B cell (primary cell): ENCODE results near the gene SLC30A7. TPM values are rescaled to one million over a fixed set of nuclear protein-coding genes. Genes with fewer than 3 reads are reported as not detected.

ENCODE experiments used
- ATAC-seq: fragments of 200-7000 bp; cut with Tn5 transposase; one replicate; pipeline ENCODE4 v1.10.0; 2021; ENCODE audit warnings: low read depth, mild to moderate bottlenecking, moderate number of reproducible peaks, moderate library complexity
- CTCF ChIA-PET: fragments of 350-600 bp; sonication (Branson Sonifier 250); formaldehyde crosslinking; loops from one replicate; lab custom pipeline; 2021; ENCODE audit warnings: antibody characterized with exemption, inconsistent platforms; lab: Charles Lee
- POLR2A ChIA-PET: fragments of 350-600 bp; sonication (Branson Sonifier 250); formaldehyde crosslinking; loops from one replicate; lab custom pipeline; 2021; ENCODE audit warnings: antibody characterized with exemption; lab: Charles Lee
- DNase-seq: peaks from one replicate; pipeline ENCODE4 v3.0.0; 2013
- H2AFZ ChIP-seq: 2 replicates; pipeline ENCODE4 v1.6.1; 2012; ENCODE audit warnings: mild to moderate bottlenecking, low read depth, low read length; ENCODE audit not compliant: insufficient read depth, poor library complexity, severe bottlenecking
- H3K27ac ChIP-seq, 2 donors: 1 replicate in 1 of 2; 2 replicates in 1 of 2; pipeline ENCODE4 v1.5.1; 2012 to 2013; ENCODE audit warnings: low read length in 2 of 2, mild to moderate bottlenecking in 2 of 2, moderate library complexity in 1 of 2
- H3K27me3 ChIP-seq, 4 experiments: fragments of 200-600 bp in 1 of 4; sonication (generic) in 1 of 4; replicated peaks in 1 of 4; 1 replicate in 2 of 4; 2 replicates in 2 of 4; pipeline versions ENCODE4 v1.6.1 to v1.7.0; 2013 to 2016; ENCODE audit warnings: low read length in 3 of 4, mild to moderate bottlenecking in 2 of 4, mixed read lengths in 1 of 4, moderate library complexity in 1 of 4; ENCODE audit not compliant: insufficient read depth in 4 of 4, control insufficient read depth in 3 of 4; ENCODE audit errors: control extremely low read depth in 1 of 4
- H3K36me3 ChIP-seq, 2 experiments: replicated peaks in 1 of 2; 1 replicate in 1 of 2; 2 replicates in 1 of 2; pipeline versions ENCODE4 v1.6.1 to v1.7.1; 2013; ENCODE audit warnings: low read length in 1 of 2; ENCODE audit not compliant: insufficient read depth in 2 of 2, control insufficient read depth in 1 of 2; ENCODE audit errors: control extremely low read depth in 1 of 2, extremely low read depth in 1 of 2
- H3K4me1 ChIP-seq, 2 donors: fragments of 200-600 bp in 1 of 2; sonication (generic) in 1 of 2; 1 replicate in 1 of 2; 2 replicates in 1 of 2; pipeline versions ENCODE4 v1.5.1 to v1.6.1; 2013 to 2017; ENCODE audit warnings: low read length in 2 of 2; ENCODE audit not compliant: control insufficient read depth in 2 of 2, insufficient read depth in 2 of 2
- H3K4me2 ChIP-seq: replicated peaks from 2 replicates; pipeline ENCODE3; 2012; ENCODE audit warnings: mild to moderate bottlenecking, low read depth, low read length; ENCODE audit not compliant: poor library complexity, severe bottlenecking
- H3K4me3 ChIP-seq, 5 experiments: fragments of 200-600 bp in 1 of 5; sonication (generic) in 1 of 5; 1 replicate in 3 of 5; 2 replicates in 2 of 5; pipeline versions ENCODE4 v1.5.1 to v1.7.0; 2011 to 2016; ENCODE audit warnings: low read length in 4 of 5, mild to moderate bottlenecking in 4 of 5, low read depth in 2 of 5, control low read depth in 1 of 5, moderate library complexity in 1 of 5; ENCODE audit not compliant: insufficient read depth in 1 of 5; ENCODE audit errors: control extremely low read depth in 1 of 5, extremely low read depth in 1 of 5
- H3K79me2 ChIP-seq: fragments of 200-600 bp; sonication (generic); one replicate; pipeline ENCODE4 v1.6.0; 2016; ENCODE audit warnings: low read length; ENCODE audit not compliant: control insufficient read depth, insufficient read depth
- H3K9ac ChIP-seq: fragments of 200-600 bp; sonication (generic); 2 replicates; pipeline ENCODE4 v1.6.1; 2017; ENCODE audit warnings: mild to moderate bottlenecking, low read length, moderate library complexity
- H3K9me3 ChIP-seq, 3 donors: one replicate each; pipeline versions ENCODE4 v1.6.1 to v1.7.1; 2013; ENCODE audit warnings: low read length in 2 of 3; ENCODE audit not compliant: control insufficient read depth in 2 of 3, insufficient read depth in 1 of 3; ENCODE audit errors: control extremely low read depth in 1 of 3
- H4K20me1 ChIP-seq: 2 replicates; pipeline ENCODE4 v1.6.0; 2012; ENCODE audit warnings: mild to moderate bottlenecking, low read length; ENCODE audit not compliant: insufficient read depth, control insufficient read depth, poor library complexity, severe bottlenecking
- H3K27ac Mint-ChIP-seq: one replicate; pipeline ENCODE4 v1.8.0; 2021; ENCODE audit warnings: mixed read lengths
- H3K27me3 Mint-ChIP-seq: one replicate; pipeline ENCODE4 v1.8.0; 2021; ENCODE audit warnings: mixed read lengths
- H3K4me1 Mint-ChIP-seq: one replicate; pipeline ENCODE4 v1.8.0; 2021; ENCODE audit warnings: mixed read lengths
- H3K4me3 Mint-ChIP-seq: one replicate; pipeline ENCODE4 v1.8.0; 2021; ENCODE audit warnings: mixed read lengths
- H3K9me3 Mint-ChIP-seq: one replicate; pipeline ENCODE4 v1.8.0; 2022; ENCODE audit warnings: mixed read lengths; ENCODE audit not compliant: insufficient read depth
- EZH2 ChIP-seq: IDR thresholded peaks from 2 replicates; pipeline ENCODE4 v1.6.1; 2012; ENCODE audit warnings: borderline replicate concordance, low read depth, mild to moderate bottlenecking, moderate library complexity, low read length; ENCODE audit not compliant: insufficient read depth, poor library complexity, severe bottlenecking
- WGBS: methylation state at CpG from one replicate; pipeline ENCODE4 v1.1.5; 2013; ENCODE audit warnings: missing lambda C conversion rate; ENCODE audit not compliant: insufficient coverage; 5-methylcytosine and 5-hydroxymethylcytosine counted together
- intact Hi-C: fragments of 100-400 bp; cut with micrococcal nuclease; formaldehyde crosslinking; loops from one replicate; pipeline ENCODE4 v1.10.0; 2022
- polyA plus RNA-seq: library from polyadenylated mRNA; depleted of rRNA; stranded (reverse); fragments of >200 nt; gene quantifications from 2 replicates; pipeline ENCODE4 v1.2.3, GENCODE V29; 2012
- total RNA-seq, 2 donors: library from RNA; stranded (reverse); fragments of 120-200 nt in 1 of 2; gene quantifications; 1 replicate in 1 of 2; 2 replicates in 1 of 2; pipeline versions ENCODE4 v1.2.3 to v1.2.4, GENCODE V29; 2013 to 2022
- TF ChIP-seq, protein P1 (sequence below): fragments of 200-600 bp; IDR thresholded peaks from one replicate; pipeline ENCODE4 v1.8.0; 2022; ENCODE audit warnings: antibody characterized with exemption, mild to moderate bottlenecking

SLC30A7 gene
- total and polyA plus RNA-seq, 2 donors (not counting 1 experiment from before 2014, with no cell fraction given): 5.2 to 28.6 TPM

DNA sequence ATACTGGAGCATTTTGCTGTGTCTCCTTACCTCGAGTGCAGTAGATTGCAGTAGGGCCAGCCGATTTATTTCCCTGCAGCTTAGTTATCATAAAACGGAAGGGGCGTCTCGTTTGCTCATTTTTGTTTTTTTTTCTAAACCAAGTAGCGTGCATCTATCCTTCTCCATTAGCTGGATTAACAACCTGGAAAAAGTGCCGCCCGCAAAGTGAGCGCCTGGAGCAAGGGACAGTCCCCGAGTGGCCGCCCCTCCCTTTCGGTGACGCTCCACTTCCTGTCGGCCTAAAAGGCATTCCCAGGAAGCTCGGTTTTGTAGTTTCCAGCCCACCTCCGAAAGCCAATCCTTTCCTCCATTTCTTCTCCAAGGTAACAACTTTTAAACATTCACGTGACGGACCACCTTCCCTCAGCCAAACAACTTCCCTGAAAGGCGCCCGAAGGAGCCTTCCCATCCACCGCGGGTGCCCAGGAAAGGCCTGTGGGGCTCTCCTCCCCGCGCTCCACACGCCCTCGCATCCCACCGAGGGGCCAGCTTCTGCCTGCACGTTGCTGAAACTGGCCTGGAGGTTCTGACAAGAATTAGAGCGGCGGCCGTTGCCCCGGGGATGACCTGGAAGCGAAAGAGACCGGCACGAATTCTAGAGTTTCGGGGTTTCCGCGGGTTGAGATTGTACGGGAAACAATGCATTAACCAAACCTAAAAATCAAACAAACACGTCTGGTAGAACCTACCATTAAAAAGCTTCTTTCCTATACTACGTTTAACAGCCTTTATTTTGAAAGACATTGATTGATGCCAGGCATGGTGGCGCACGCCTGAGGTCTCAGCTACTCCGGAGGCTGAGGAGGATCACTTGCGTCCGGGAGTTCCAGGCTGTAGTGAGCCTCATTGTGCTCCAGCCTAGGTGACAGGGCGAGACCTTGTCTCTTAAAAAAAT is 1.0 kb upstream of the SLC30A7 start, which contains the start of gene EXTL2:
Gene EXTL2 (minus strand): TSS at position 240 of the 937 bp plus-strand sequence. CDS start 6,085 bp downstream, outside the sequence.
- H3K79me2 ChIP-seq: peaks cover 17% of the 10 kb centered on the region
- intact Hi-C loops: loop anchor here (1.0 to 10.0 kb wide), 5 partner anchors 343 to 1046 kb away; partner anchors contain the start of genes RTCA, SASS6 and TRMT13
- H3K4me1 Mint-ChIP-seq: peaks cover 32% of the 10 kb centered on the region

More for the DNA sequence above, 1.0 kb upstream of the SLC30A7 start, which contains the start of gene EXTL2:
- H3K9me3 ChIP-seq: peaks cover 0 to 7% (median 4%) of the 10 kb centered on the region in 3 donors
- H3K4me3 ChIP-seq: peak within 1 kb of the TSS; percentile 75 to 99 (median 98)
- H3K27ac ChIP-seq: peak within 1 kb of the TSS; percentile 85 to 97
- ATAC-seq (peak; percentile 16), DNase-seq (peak; percentile 71)
- H4K20me1 ChIP-seq: no peaks in the 10 kb centered on the region
- peaks cover 0 to 15% of the 10 kb centered on the region in 2 experiments for H3K36me3 ChIP-seq
- H3K4me3 Mint-ChIP-seq: peak within 1 kb of the TSS; percentile 94
- peak within 1 kb of the TSS; percentile 94 for H3K27ac Mint-ChIP-seq
- TF ChIP-seq EZH2: no peak
- TF ChIP-seq, protein P1, sequence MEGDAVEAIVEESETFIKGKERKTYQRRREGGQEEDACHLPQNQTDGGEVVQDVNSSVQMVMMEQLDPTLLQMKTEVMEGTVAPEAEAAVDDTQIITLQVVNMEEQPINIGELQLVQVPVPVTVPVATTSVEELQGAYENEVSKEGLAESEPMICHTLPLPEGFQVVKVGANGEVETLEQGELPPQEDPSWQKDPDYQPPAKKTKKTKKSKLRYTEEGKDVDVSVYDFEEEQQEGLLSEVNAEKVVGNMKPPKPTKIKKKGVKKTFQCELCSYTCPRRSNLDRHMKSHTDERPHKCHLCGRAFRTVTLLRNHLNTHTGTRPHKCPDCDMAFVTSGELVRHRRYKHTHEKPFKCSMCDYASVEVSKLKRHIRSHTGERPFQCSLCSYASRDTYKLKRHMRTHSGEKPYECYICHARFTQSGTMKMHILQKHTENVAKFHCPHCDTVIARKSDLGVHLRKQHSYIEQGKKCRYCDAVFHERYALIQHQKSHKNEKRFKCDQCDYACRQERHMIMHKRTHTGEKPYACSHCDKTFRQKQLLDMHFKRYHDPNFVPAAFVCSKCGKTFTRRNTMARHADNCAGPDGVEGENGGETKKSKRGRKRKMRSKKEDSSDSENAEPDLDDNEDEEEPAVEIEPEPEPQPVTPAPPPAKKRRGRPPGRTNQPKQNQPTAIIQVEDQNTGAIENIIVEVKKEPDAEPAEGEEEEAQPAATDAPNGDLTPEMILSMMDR: no peak
- peak within 1 kb of the TSS; percentile 97 for H2AFZ ChIP-seq
- H3K9me3 Mint-ChIP-seq: peaks cover 4% of the 10 kb centered on the region
- H3K9ac ChIP-seq: peak within 1 kb of the TSS; percentile 97
- peaks cover 10 to 11% of the 10 kb centered on the region in 2 donors for H3K4me1 ChIP-seq
- H3K27me3 ChIP-seq: no peaks in the 10 kb centered on the region
- POLR2A ChIA-PET: interaction anchor here (0.5 to 0.6 kb wide), 2 partner anchors 100 to 414 kb away, joined by 5 read pairs; no protein-coding TSS in a partner anchor
- H3K4me2 ChIP-seq: peak within 1 kb of the TSS; percentile 81
- CTCF ChIA-PET: interaction anchor here (0.6 to 2.3 kb wide), 6 partner anchors 9 to 463 kb away, joined by 3 to 7 read pairs (median 4); no protein-coding TSS in a partner anchor
- 0% methylated on average over 46 of the region's 47 CpGs for WGBS
- no peaks in the 10 kb centered on the region for H3K27me3 Mint-ChIP-seq
